HL-60/S4 (cell line): Measurements from ENCODE around the gene PPP1R9B.

Source experiments
- in situ Hi-C: fragments of 300-500 bp; cut with MboI; formaldehyde crosslinking; loops from 2 replicates; pipeline ENCODE4 v1.14.3; 2022; ENCODE audit warnings: low sequenced_read_pairs

The PPP1R9B gene

DNA sequence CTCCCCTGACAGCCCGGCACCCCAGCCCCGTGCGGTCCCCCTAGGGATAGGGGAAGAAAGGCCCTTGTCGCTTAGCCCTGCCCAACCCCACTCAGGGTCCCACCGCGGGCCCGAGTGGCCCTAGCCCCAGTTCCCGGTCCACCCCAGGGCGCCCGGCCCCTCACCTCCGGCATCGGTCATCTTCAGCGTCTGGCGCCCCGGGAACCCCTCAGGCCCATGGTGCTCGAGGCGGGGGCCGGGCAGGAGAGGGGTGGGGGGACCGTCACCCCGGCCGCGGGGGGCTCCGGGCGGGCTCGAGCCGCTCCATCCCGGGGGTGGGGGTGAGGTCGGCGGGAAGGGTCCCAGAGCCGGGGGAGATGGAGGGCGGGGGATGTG is 21.1 kb downstream of the PPP1R9B start:
- in situ Hi-C loops = no loop called here

- in situ Hi-C loops = no loop called here
Observed at GRCh38 chr17:50128441-50129352, 21.8 kb downstream of the PPP1R9B start.

DNA sequence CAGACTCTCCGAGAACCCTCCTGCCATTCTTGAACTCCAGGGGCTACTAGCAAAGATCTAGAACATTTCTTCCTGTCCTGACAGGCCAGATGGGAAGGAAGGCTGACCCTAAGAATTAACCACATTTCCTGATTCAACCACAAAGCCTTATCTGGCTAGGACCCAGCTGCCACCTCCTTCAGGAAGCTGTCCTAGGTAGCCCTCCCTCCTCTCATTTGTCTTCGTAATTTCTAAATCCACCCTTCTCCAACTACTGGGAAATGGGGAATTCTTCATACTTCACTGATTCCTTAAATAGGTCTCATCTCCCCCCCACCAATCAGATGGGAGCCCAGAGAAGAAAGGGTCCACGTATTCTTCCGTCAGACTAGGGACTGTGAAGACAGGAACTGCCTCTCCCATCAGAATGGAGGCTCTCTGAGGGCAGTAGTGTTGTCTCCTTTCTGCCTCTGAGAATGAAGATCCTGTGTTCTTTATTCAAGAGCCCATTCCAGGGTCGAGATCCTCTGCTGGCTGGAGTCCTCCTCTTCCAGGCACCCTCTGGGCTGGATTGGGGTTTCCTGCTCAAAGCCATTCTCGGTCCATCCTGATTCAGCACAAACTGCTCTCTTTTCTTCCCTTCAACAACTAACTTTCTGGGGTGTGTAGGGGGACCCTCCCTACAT is 22.6 kb downstream of the PPP1R9B start:
- in situ Hi-C loops = no loop called here

GRCh38 chr17:50125420-50125997 is 25.0 kb downstream of the PPP1R9B start:
- in situ Hi-C loops = no loop called here

DNA sequence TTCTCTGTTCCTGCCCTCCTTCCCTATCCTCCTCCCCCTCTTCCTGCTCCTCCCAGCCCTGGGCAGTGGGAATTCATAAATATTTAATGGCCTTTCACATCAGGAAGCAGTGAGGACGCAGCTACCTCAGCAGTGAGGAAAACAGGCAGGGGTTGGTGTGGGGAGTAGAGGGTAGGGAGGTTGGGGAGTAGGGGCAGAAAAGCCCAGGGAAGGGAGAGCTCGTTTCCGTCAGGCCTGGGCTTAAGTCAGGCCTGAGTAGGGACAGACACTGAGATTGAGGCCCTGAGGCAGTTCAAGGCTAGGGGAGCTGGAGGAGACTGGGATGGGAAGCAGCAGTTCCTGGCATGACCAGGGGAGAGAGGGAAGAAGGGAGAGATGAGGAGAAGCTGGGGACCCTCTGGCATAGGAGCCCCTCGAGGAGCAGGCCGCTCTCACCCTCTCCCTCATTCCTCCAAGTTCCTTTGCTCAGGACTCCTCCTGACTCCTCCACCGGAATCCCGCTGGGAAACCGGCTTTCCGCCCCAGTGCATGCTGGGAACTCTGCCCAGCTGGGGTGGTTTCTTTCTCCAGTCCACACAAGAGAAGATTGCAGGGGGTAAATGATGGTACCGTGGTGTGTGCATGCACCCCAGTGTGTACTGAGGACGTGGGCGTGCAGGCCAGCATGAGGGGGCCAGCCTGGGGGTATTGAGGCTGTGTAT is 26.7 kb downstream of the PPP1R9B start:
- in situ Hi-C loops = no loop called here

DNA sequence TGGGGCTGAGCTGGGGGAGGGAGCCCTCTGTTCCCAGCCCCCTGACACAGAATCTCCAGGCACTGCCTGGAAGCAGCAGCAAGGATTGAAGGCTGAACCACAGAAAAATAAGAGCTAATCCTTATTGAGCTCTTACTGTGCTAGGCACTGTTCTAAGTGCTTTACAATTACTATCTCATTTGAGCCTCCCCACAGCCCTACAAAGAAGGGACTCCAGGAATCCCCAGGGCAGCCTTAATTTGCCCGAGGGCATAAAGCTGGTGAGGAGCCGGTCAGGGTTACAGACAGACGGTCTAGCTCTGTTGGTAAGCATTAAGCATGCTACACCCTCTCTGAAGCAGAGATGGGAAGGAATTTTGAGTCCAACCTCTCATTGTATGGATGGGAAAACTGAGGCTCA is 27.5 kb downstream of the PPP1R9B start:
- in situ Hi-C loops = no loop called here

GRCh38 chr17:50120475-50121253 is 29.8 kb downstream of the PPP1R9B start:
- in situ Hi-C loops = no loop called here

DNA sequence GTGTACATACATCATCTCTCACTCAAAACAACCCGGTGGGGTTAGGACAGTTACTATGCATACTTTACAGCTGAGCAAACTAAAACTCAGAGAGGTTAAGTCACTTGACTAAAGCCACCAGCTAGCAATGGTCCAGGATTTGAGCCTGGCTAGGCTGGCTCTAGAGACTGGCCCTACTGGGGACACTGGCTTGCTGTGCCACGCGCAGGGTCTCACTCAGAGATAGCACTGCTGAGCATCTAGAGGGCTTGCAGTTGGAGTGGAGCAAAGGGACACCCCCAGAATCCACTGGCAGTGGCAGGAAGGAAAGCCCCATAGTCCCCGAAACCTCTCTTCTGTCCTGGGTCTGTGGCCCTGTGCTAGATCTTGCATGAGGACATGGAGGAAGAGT is 31.7 kb downstream of the PPP1R9B start:
- in situ Hi-C loops = no loop called here

GRCh38 chr17:50118076-50118827 is 32.2 kb downstream of the PPP1R9B start:
- in situ Hi-C loops = no loop called here

DNA sequence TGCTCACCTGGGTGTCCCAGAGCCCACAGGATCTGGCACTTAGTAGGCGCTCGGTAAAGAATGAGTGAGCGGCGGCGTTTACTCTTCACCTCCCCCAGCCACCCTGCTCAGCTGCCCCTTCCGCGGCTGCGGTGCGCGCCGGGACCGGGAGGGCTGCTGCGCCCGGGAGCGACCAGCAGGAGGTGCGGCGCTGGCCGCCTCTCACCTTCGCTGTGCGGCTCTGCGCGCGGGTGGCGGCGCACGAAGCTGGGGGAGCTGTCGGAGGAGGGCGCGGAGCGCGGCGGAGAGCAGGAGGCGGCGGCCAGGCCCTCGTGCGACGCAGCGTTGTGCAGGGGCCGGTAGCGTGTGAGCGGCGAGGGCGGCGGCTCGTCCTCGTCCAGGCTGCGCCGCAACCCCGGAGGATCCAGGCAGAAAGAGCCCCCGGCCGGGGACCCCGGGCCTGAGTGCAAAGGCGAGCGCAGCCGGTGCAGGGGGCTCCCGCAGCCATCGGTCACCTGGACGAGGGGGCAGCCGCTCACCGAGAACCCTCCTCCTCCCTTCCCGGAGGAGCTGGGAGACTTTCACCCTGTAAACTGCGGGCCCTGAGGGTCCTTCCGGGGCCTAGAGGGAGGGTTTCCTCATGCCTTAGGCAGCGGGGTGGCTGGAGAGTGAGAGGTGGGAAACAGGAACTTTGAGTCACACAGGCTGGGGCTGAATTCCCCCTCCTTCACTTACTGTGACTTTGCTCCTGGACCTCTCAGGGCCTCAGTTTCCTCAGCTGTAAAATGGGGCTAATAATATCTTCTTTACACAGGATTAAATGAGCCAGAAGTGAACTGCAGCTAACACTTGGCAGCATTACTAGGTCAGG is 33.0 kb downstream of the PPP1R9B start:
- in situ Hi-C loops = no loop called here

- in situ Hi-C loops = no loop called here
Observed at GRCh38 chr17:50115756-50116155, 34.7 kb downstream of the PPP1R9B start.

- in situ Hi-C loops = no loop called here
Observed at GRCh38 chr17:50114849-50115357, 35.6 kb downstream of the PPP1R9B start.

GRCh38 chr17:50114401-50114800 is 36.1 kb downstream of the PPP1R9B start:
- in situ Hi-C loops = no loop called here

GRCh38 chr17:50113624-50114320 is 36.7 kb downstream of the PPP1R9B start:
- in situ Hi-C loops = no loop called here

DNA sequence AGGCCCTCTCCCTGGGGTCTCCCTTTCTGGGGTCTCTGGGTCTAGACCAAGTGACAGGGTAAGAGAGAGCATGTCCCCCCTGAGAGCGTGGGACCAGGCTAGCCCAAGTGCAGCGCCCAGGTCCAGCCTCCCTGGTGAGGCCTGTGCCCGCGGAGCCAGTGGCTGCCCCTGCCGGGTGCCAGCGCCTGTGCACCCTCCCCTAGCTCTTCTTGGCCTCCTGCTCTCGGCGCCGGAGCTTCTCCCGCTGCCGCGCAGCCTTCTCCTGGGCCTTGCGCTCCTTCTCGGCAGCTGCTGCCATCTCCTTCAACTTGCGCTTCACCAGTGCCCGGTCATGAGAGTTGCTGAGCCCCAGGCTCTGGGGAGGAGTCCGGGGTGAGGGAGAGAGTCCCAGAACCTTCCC is 37.8 kb downstream of the PPP1R9B start:
- in situ Hi-C loops = no loop called here

DNA sequence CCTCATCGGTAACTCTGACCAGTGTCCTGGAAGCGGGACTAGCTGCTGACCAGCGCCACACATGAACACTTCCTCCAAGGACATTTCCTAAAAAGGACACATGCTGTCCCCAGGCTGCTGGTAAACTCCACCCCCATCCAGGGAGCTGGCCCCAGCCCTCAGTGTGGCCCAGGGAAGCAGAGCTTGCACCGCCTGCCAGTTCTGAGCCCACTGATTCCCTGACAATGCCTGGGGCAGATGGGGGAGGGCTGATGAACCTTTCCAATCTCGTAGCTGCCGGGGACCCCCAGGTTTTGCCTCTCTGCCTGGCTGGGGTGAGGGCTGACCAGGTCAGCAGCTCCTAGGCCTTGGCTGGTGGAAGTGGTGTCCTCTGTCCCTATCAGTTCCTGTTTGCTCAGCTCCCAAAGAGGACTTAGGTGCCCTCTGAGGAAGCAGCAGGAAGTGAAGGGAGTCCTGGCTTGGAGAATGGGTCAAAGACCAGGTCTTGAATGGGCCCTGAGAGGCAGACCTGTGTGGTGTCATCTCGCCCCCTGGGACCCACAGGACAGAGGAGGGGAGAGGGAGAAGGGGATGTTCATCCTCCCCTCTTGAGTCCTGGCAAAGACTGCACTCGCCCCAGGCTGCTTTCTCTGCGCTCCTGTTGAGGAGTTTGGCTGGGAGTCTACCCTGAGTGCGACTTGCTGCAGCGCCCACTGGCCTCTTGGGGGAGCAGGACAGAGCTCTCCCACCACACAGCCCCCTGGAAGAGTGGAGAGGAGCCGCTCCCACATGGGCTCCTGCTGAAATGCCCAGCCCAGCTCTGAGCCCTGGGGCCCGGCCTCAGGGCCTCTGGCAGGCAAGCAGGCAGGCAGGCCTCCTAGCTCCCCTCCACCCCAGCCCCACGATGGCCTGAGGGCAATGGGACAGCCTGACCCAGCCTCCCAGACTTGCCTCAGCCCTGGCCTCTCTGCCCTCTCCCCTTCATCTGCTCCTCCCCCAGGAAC is 38.5 kb downstream of the PPP1R9B start:
- in situ Hi-C loops = no loop called here
